GM12878 (cell line): ENCODE data around the gene CA10. TPM values are rescaled to one million over a fixed set of nuclear protein-coding genes. Genes with fewer than 3 reads are reported as not detected.

Experiments
- ATAC-seq: fragments of 200-7000 bp; cut with Tn5 transposase; 3 replicates; pipeline ENCODE4 v1.9.1; 2020; ENCODE audit warnings: mild to moderate bottlenecking, moderate library complexity
- BruUV-seq: library from RNA; stranded (reverse); fragments of 400-500 nt; replicated peaks from 2 replicates; lab custom pipeline; 2021; lab: Mats Ljungman, UMichigan
- CTCF ChIA-PET: fragments of 300-600 bp; sonication (Branson Sonifier 250); formaldehyde crosslinking; extraction: SDS; loops from one replicate; lab custom pipeline; 2021; ENCODE audit warnings: inconsistent platforms; lab: Yijun Ruan, JAX
- POLR2A ChIA-PET: fragments of 350-600 bp; formaldehyde crosslinking; extraction: SDS; loops from one replicate; lab custom pipeline; 2021; ENCODE audit warnings: inconsistent platforms; lab: Charles Lee
- RAD21 ChIA-PET: fragments of 300-600 bp; sonication (Branson Sonifier 250); formaldehyde crosslinking; loops from one replicate; lab custom pipeline; 2023; ENCODE audit warnings: antibody characterized with exemption; ENCODE audit not compliant: unreplicated experiment; lab: Charles Lee
- SMC1A ChIA-PET: fragments of 300-600 bp; sonication (Branson Sonifier 250); formaldehyde crosslinking; loops from one replicate; lab custom pipeline; 2023; ENCODE audit not compliant: unreplicated experiment, uncharacterized antibody; lab: Charles Lee
- DNase-seq: peaks from one replicate; pipeline ENCODE4 v3.0.0-alpha.2; 2011; ENCODE audit warnings: low read depth, low spot score
- FAIRE-seq: peaks from 3 replicates; lab custom pipeline; 2011; peaks lifted over from hg19 to GRCh38; lab: Jason Lieb, UNC
- H2AFZ ChIP-seq: 2 replicates; pipeline ENCODE4 v1.6.0; 2011; ENCODE audit warnings: low read depth, low read length, control low read depth; ENCODE audit not compliant: control insufficient read depth
- H3K27ac ChIP-seq: 2 replicates; pipeline ENCODE4 v1.5.1; 2011; ENCODE audit warnings: control low read depth; ENCODE audit not compliant: control insufficient read depth, insufficient read depth
- H3K27me3 ChIP-seq, 2 experiments: replicated peaks in 1 of 2; 2 replicates each; pipeline versions ENCODE4 v1.6.0 to v1.6.1; 2011; ENCODE audit warnings: low read length in 1 of 2; ENCODE audit not compliant: control insufficient read depth in 2 of 2, insufficient read depth in 2 of 2
- H3K36me3 ChIP-seq, 2 experiments: 2 replicates each; pipeline ENCODE4 v1.5.1; 2011; ENCODE audit warnings: low read length in 1 of 2; ENCODE audit not compliant: control insufficient read depth in 2 of 2, insufficient read depth in 2 of 2
- H3K4me1 ChIP-seq: 2 replicates; pipeline ENCODE4 v1.6.1; 2011; ENCODE audit warnings: mild to moderate bottlenecking, low read length, moderate library complexity, mixed read lengths; ENCODE audit not compliant: control insufficient read depth, insufficient read depth
- H3K4me2 ChIP-seq: 2 replicates; pipeline ENCODE4 v1.6.0; 2011; ENCODE audit warnings: control low read depth; ENCODE audit not compliant: control insufficient read depth, insufficient read depth
- H3K4me3 ChIP-seq: fragments of 200-600 bp; sonication (generic); 2 replicates; pipeline ENCODE4 v1.5.1; 2016
- H3K79me2 ChIP-seq: 2 replicates; pipeline ENCODE4 v1.6.0; 2011; ENCODE audit warnings: low read length; ENCODE audit not compliant: control insufficient read depth, insufficient read depth
- H3K9ac ChIP-seq: 2 replicates; pipeline ENCODE4 v1.8.0; 2011; ENCODE audit warnings: low read length, control low read depth, mixed read lengths; ENCODE audit not compliant: control insufficient read depth, insufficient read depth
- H3K9me3 ChIP-seq: replicated peaks from 3 replicates; pipeline ENCODE4 v1.5.1; 2011; ENCODE audit warnings: mild to moderate bottlenecking, low read length; ENCODE audit not compliant: control insufficient read depth, insufficient read depth
- H4K20me1 ChIP-seq: 2 replicates; pipeline ENCODE4 v1.6.0; 2011; ENCODE audit not compliant: control insufficient read depth, insufficient read depth
- POLR2AphosphoS2 ChIP-seq: IDR thresholded peaks from 2 replicates; pipeline ENCODE4 v1.6.1; 2011; ENCODE audit warnings: low read depth, mild to moderate bottlenecking, low read length, improper control_type of control experiment, moderate library complexity
- RAD51 ChIP-seq: fragments of 450-650 bp; IDR thresholded peaks from 2 replicates; pipeline ENCODE4 v1.6.1; 2016; ENCODE audit warnings: moderate library complexity, mild to moderate bottlenecking, inconsistent platforms
- SMC3 ChIP-seq: IDR thresholded peaks from 2 replicates; pipeline ENCODE4 v1.6.1; 2011; ENCODE audit warnings: low read length, improper control_type of control experiment, borderline replicate concordance
- ZNF24 ChIP-seq: fragments of 450-650 bp; IDR thresholded peaks from 2 replicates; pipeline ENCODE4 v1.6.1; 2017; ENCODE audit warnings: antibody characterized with exemption, mild to moderate bottlenecking
- ZNF384 ChIP-seq: IDR thresholded peaks from 2 replicates; pipeline ENCODE4 v1.6.1; 2012; ENCODE audit warnings: low read depth, mild to moderate bottlenecking, low read length, improper control_type of control experiment, borderline replicate concordance
- in situ Hi-C: fragments of 300-500 bp; cut with MboI; formaldehyde crosslinking; loops from 9 replicates; pipeline ENCODE4 v1.14.3; 2018; ENCODE audit warnings: mixed read lengths
- intact Hi-C: fragments of 100-400 bp; cut with micrococcal nuclease; formaldehyde crosslinking; loops from one replicate; pipeline ENCODE4 v1.14.2; 2022; ENCODE audit not compliant: unreplicated experiment
- polyA plus RNA-seq, 11 experiments: library from polyadenylated mRNA; depleted of rRNA in 4 of 11; unstranded in 6 of 11; stranded (reverse) in 5 of 11; fragments of >200 nt; fragmentation: Nextera tagmentation in 4 of 11; fragmentation: Illumina TruSeq in 1 of 11; extraction: Ambion mirVana in 4 of 11; extraction: Trizol in 1 of 11; gene quantifications; 1 replicate in 1 of 11; 2 replicates in 10 of 11; pipeline versions ENCODE4 v1.2.1 to v1.2.3, GENCODE V29; 2011 to 2016; ENCODE audit warnings: inconsistent platforms in 2 of 11, missing spikeins in 2 of 11, low read depth in 1 of 11
- total RNA-seq, 4 experiments: library from RNA; depleted of rRNA in 3 of 4; stranded (reverse); fragments of >200 nt in 3 of 4; fragmentation: Illumina TruSeq in 1 of 4; extraction: Trizol in 1 of 4; gene quantifications; 2 replicates each; pipeline versions ENCODE4 v1.2.1 to v1.2.3, GENCODE V29; 2013 to 2021
- TF ChIP-seq, protein P1 (sequence below): fragments of 450-650 bp; IDR thresholded peaks from 2 replicates; pipeline ENCODE4 v1.6.1; 2017; ENCODE audit warnings: mild to moderate bottlenecking, low read depth, inconsistent platforms; ENCODE audit not compliant: poor library complexity, severe bottlenecking
- TF ChIP-seq, protein P2 (sequence below): fragments of 450-650 bp; formaldehyde crosslinking; IDR thresholded peaks from 2 replicates; pipeline ENCODE4 v1.4.0; 2022; ENCODE audit warnings: mild to moderate bottlenecking, moderate library complexity

CA10 gene
- total and polyA plus RNA-seq, 10 of the 15 experiments (the other 5 are each of a cell fraction or from before 2014, with no cell fraction given), result not detected

DNA sequence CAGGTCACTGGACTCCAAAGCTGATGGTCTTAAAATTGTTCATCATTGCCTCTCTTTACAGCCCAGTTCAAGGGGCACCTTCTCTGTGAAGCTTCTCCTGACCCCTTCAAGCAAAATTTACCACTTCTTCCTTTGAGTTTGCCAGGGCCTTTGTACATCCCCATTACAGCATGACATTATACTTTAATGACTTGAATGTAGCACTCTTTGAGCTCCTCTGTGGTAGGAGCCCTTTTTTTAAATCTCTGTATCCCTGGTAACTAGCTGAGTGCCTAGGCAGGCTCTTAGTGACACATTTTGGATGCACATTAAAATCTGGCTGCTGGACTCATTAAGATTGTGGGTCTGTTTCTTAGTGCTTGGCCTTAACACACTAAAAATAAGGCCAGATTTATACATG, 412.1 kb downstream of the CA10 start:
- ATAC-seq (no peak), FAIRE-seq (no peak), DNase-seq (no peak)
- Histone ChIP-seq H3K4me2 (no peak overlapping the region), H3K36me3 (no peaks in the 10 kb centered on the region), H4K20me1 (no peaks in the 10 kb centered on the region), H3K9me3 (no peaks in the 10 kb centered on the region), H3K9ac (no peak overlapping the region), H3K4me1 (no peaks in the 10 kb centered on the region), H3K27ac (no peak overlapping the region), H3K27me3 (no peaks in the 10 kb centered on the region; a peak in 1 of 4 replicates), H3K79me2 (no peaks in the 10 kb centered on the region), H2AFZ (no peak overlapping the region), H3K4me3 (no peak overlapping the region)
- no TSS peak for BruUV-seq
- TF ChIP-seq, protein P1, sequence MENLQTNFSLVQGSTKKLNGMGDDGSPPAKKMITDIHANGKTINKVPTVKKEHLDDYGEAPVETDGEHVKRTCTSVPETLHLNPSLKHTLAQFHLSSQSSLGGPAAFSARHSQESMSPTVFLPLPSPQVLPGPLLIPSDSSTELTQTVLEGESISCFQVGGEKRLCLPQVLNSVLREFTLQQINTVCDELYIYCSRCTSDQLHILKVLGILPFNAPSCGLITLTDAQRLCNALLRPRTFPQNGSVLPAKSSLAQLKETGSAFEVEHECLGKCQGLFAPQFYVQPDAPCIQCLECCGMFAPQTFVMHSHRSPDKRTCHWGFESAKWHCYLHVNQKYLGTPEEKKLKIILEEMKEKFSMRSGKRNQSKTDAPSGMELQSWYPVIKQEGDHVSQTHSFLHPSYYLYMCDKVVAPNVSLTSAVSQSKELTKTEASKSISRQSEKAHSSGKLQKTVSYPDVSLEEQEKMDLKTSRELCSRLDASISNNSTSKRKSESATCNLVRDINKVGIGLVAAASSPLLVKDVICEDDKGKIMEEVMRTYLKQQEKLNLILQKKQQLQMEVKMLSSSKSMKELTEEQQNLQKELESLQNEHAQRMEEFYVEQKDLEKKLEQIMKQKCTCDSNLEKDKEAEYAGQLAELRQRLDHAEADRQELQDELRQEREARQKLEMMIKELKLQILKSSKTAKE, result no peak
- TF ChIP-seq, protein P2, sequence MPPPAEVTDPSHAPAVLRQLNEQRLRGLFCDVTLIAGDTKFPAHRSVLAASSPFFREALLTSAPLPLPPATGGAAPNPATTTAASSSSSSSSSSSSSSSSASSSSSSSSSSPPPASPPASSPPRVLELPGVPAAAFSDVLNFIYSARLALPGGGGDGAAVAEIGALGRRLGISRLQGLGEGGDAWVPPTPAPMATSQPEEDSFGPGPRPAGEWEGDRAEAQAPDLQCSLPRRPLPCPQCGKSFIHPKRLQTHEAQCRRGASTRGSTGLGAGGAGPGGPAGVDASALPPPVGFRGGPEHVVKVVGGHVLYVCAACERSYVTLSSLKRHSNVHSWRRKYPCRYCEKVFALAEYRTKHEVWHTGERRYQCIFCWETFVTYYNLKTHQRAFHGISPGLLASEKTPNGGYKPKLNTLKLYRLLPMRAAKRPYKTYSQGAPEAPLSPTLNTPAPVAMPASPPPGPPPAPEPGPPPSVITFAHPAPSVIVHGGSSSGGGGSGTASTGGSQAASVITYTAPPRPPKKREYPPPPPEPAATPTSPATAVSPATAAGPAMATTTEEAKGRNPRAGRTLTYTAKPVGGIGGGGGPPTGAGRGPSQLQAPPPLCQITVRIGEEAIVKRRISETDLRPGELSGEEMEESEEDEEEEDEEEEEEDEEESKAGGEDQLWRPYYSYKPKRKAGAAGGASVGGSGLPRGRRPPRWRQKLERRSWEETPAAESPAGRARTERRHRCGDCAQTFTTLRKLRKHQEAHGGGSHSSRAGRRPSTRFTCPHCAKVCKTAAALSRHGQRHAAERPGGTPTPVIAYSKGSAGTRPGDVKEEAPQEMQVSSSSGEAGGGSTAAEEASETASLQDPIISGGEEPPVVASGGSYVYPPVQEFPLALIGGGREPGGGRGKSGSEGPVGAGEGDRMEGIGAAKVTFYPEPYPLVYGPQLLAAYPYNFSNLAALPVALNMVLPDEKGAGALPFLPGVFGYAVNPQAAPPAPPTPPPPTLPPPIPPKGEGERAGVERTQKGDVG, result no peak
- TF ChIP-seq RAD51 (no peak), SMC3 (no peak), ZNF384 (no peak), POLR2AphosphoS2 (no peak), ZNF24 (no peak)
- in situ Hi-C loops, result no loop called here
- intact Hi-C loops, result no loop called here
- ChIA-PET SMC1A (interaction anchor here (1.0 kb wide), 1 partner anchor 13 kb away, joined by 3 read pairs; no protein-coding TSS in a partner anchor), POLR2A (no interaction called here), CTCF (interaction anchor here (0.9 to 1.4 kb wide), 2 partner anchors 9 to 18 kb away, joined by 3 read pairs; no protein-coding TSS in a partner anchor), RAD21 (no interaction called here)
